Stomach (tissue), 9 donors: ENCODE data around the gene ARMC12. TPM values are rescaled to one million over a fixed set of nuclear protein-coding genes. Genes with fewer than 3 reads are reported as not detected.
A peak's percentile ranks its signal among the peaks of the same experiment; 100 is the strongest.

Experiments
- DNase-seq, 2 donors: peaks; one replicate each; pipeline versions ENCODE4 v3.0.0 to v3.0.0-alpha.2; 2013 to 2019
- H3K27ac ChIP-seq, 5 donors: fragments of 200-600 bp in 4 of 5; sonication (generic) in 4 of 5; one replicate each; pipeline ENCODE4 v1.5.1; 2013 to 2019; ENCODE audit warnings: mild to moderate bottlenecking in 1 of 5, moderate library complexity in 1 of 5
- H3K27me3 ChIP-seq, 3 donors: fragments of 200-600 bp; sonication (generic); one replicate each; pipeline ENCODE4 v1.5.1; 2017 to 2019; ENCODE audit warnings: mixed run types in 1 of 3
- H3K36me3 ChIP-seq, 4 donors: fragments of 200-600 bp; sonication (generic); 1 replicate in 3 of 4; 2 replicates in 1 of 4; pipeline ENCODE4 v1.5.1; 2016 to 2019
- H3K4me1 ChIP-seq, 4 donors: fragments of 200-600 bp; sonication (generic); one replicate each; pipeline ENCODE4 v1.5.1; 2016 to 2019
- H3K4me3 ChIP-seq, 4 donors: fragments of 200-600 bp; sonication (generic) in 3 of 4; one replicate each; pipeline ENCODE4 v1.5.1; 2016 to 2019; ENCODE audit warnings: mild to moderate bottlenecking in 1 of 4
- H3K9me3 ChIP-seq, 4 donors: fragments of 200-600 bp; sonication (generic); one replicate each; pipeline ENCODE4 v1.5.1; 2016 to 2019
- CTCF ChIP-seq, 7 experiments: fragments of 450-650 bp in 4 of 7; fragments of 200-600 bp in 3 of 7; sonication (generic) in 3 of 7; IDR thresholded peaks; one replicate each; pipeline ENCODE4 v1.5.1; 2016 to 2019; ENCODE audit warnings: antibody characterized with exemption in 7 of 7, control low read depth in 2 of 7, mild to moderate bottlenecking in 1 of 7
- EP300 ChIP-seq: sonication (generic); formaldehyde crosslinking; IDR thresholded peaks from one replicate; pipeline ENCODE4 v1.6.1; 2017; ENCODE audit warnings: antibody characterized with exemption
- POLR2A ChIP-seq, 4 donors: fragments of 450-650 bp; IDR thresholded peaks; one replicate each; pipeline ENCODE4 v1.6.1; 2016; ENCODE audit warnings: antibody characterized with exemption in 4 of 4, control low read depth in 2 of 4, mild to moderate bottlenecking in 1 of 4, moderate library complexity in 1 of 4
- POLR2AphosphoS5 ChIP-seq, 3 donors: sonication (generic); formaldehyde crosslinking; IDR thresholded peaks; one replicate each; pipeline ENCODE4 v1.6.1; 2016; ENCODE audit warnings: antibody characterized with exemption in 3 of 3
- WGBS, 5 donors: extraction: QIAGEN DNeasy Blood & Tissue Kit in 3 of 5; methylation state at CpG; one replicate each; pipeline versions ENCODE4 v1.1.5 to v1.1.7; 2013 to 2018; 5-methylcytosine and 5-hydroxymethylcytosine counted together
- intact Hi-C: fragments of 100-400 bp; cut with DNase I; formaldehyde crosslinking; loops from one replicate; pipeline ENCODE4 v1.15.1; 2023; ENCODE audit warnings: low total_unique reads
- polyA plus RNA-seq, 3 donors: library from polyadenylated mRNA; stranded (reverse); fragments of 200-250 nt; gene quantifications; one replicate each; pipeline ENCODE4 v1.2.3, GENCODE V29; 2013
- total RNA-seq, 5 donors: library from RNA; depleted of rRNA; stranded (reverse); fragments of >200 nt; gene quantifications; one replicate each; pipeline versions ENCODE4 v1.1.0 to v1.2.3, GENCODE V29; 2014 to 2016
- donor health status: healthy with polysubstance abuse.
- donor health status: Bipolar disorder and iron deficiency.
- donor health status: healthy.

ARMC12 gene
- total and polyA plus RNA-seq, 8 donors = 1.1 to 2.5 (median 2.0) TPM; not detected in 5

- WGBS, 5 donors = 90 to 96% (median 95%) methylated on average over 7 of the region's 7 CpGs
- Histone ChIP-seq H3K27me3 (no peaks in the 10 kb centered on the region), H3K27ac (no peak overlapping the region), H3K4me1 (peaks cover 0 to 4% (median 0%) of the 10 kb centered on the region in 4 donors), H3K4me3 (no peak overlapping the region), H3K36me3 (no peaks in the 10 kb centered on the region), H3K9me3 (no peaks in the 10 kb centered on the region)
- DNase-seq = no peak
- TF ChIP-seq POLR2A (IDR thresholded peaks at IDR 0.05) = no peak
- no peak for TF ChIP-seq EP300
- no peak for TF ChIP-seq POLR2AphosphoS5 (IDR thresholded peaks at IDR 0.05)
- no peak for TF ChIP-seq CTCF (IDR thresholded peaks at IDR 0.05)
- intact Hi-C loops = no loop called here
Observed at GRCh38 chr6:35711731-35712130, 25.1 kb upstream of the ARMC12 start.

GRCh38 chr6:35713006-35713767, 23.6 kb upstream of the ARMC12 start:
- intact Hi-C loops = no loop called here
- H3K27ac ChIP-seq = no peak overlapping the region
- TF ChIP-seq CTCF (IDR thresholded peaks at IDR 0.05) (no peak), EP300 (no peak), POLR2AphosphoS5 (IDR thresholded peaks at IDR 0.05) (no peak), POLR2A (IDR thresholded peaks at IDR 0.05) (no peak)
- no peaks in the 10 kb centered on the region for H3K9me3 ChIP-seq
- H3K27me3 ChIP-seq = no peaks in the 10 kb centered on the region
- WGBS, 5 donors = 82 to 93% (median 89%) methylated on average over 7 of the region's 7 CpGs
- DNase-seq = no peak
- H3K4me1 ChIP-seq = peaks cover 0 to 11% (median 7%) of the 10 kb centered on the region in 4 donors
- H3K4me3 ChIP-seq = no peak overlapping the region
- H3K36me3 ChIP-seq = no peaks in the 10 kb centered on the region

GRCh38 chr6:35716798-35717197, 20.0 kb upstream of the ARMC12 start:
- Histone ChIP-seq H3K4me1 (peaks cover 26 to 45% (median 38%) of the 10 kb centered on the region in 4 donors), H3K4me3 (no peak overlapping the region), H3K27ac (no peak overlapping the region), H3K27me3 (no peaks in the 10 kb centered on the region), H3K9me3 (no peaks in the 10 kb centered on the region), H3K36me3 (no peaks in the 10 kb centered on the region)
- WGBS, 5 donors = 57 to 100% (median 69%) methylated on average over 1 to 2 of the region's 2 CpGs
- intact Hi-C loops = no loop called here
- DNase-seq = no peak
- TF ChIP-seq EP300 (no peak), CTCF (IDR thresholded peaks at IDR 0.05) (no peak), POLR2AphosphoS5 (IDR thresholded peaks at IDR 0.05) (no peak), POLR2A (IDR thresholded peaks at IDR 0.05) (no peak)

GRCh38 chr6:35717449-35718374, 19.1 kb upstream of the ARMC12 start:
- Histone ChIP-seq H3K27ac (peak overlapping the region in 4 of 5 donors; percentile 87 to 100 (median 100)), H3K36me3 (no peaks in the 10 kb centered on the region)

More at GRCh38 chr6:35717449-35718374, 19.1 kb upstream of the ARMC12 start:
- TF ChIP-seq CTCF (IDR thresholded peaks at IDR 0.05) (no peak), POLR2A (IDR thresholded peaks at IDR 0.05) (no peak)
- intact Hi-C loops = no loop called here
- peak in 1 of 2 donors; percentile 30 for DNase-seq
- Histone ChIP-seq H3K4me1 (peaks cover 35 to 54% (median 47%) of the 10 kb centered on the region in 4 donors), H3K27me3 (no peaks in the 10 kb centered on the region), H3K9me3 (no peaks in the 10 kb centered on the region), H3K4me3 (no peak overlapping the region)
- 73 to 85% (median 80%) methylated on average over 19 of the region's 19 CpGs for WGBS, 5 donors
